GF-D8 (cell line): ENCODE results near the gene SPON2.

ENCODE experiments used
- DNase-seq: peaks from one replicate; lab custom pipeline; 2025; lab: John Stamatoyannopoulos, UW

Gene SPON2

GRCh38 chr4:1172228-1172851, at the start of gene SPON2:
Gene SPON2 (minus strand): TSS chr4:1172583.
- no peak for DNase-seq

- no peak for DNase-seq
Observed at GRCh38 chr4:1221155-1221870, 48.9 kb upstream of the SPON2 start.

- DNase-seq: no peak
Observed at GRCh38 chr4:1220566-1220965, 48.2 kb upstream of the SPON2 start.

GRCh38 chr4:1219566-1219950, 47.2 kb upstream of the SPON2 start:
- no peak for DNase-seq

- DNase-seq: no peak
Observed at GRCh38 chr4:1218634-1219565, 46.5 kb upstream of the SPON2 start.

GRCh38 chr4:1217366-1217765, 45.0 kb upstream of the SPON2 start:
- no peak for DNase-seq

GRCh38 chr4:1216869-1217294, 44.5 kb upstream of the SPON2 start:
- DNase-seq: peak; percentile 38

- DNase-seq: no peak
Observed at GRCh38 chr4:1216076-1216614, 43.8 kb upstream of the SPON2 start.

GRCh38 chr4:1215141-1216075, 43.0 kb upstream of the SPON2 start:
- DNase-seq: no peak

GRCh38 chr4:1214101-1215095, 42.0 kb upstream of the SPON2 start:
- DNase-seq: no peak

- DNase-seq: no peak
Observed at GRCh38 chr4:1213336-1213995, 41.1 kb upstream of the SPON2 start.

GRCh38 chr4:1212546-1213335, 40.4 kb upstream of the SPON2 start:
- no peak for DNase-seq

GRCh38 chr4:1211891-1212545, 39.6 kb upstream of the SPON2 start:
- no peak for DNase-seq

- no peak for DNase-seq
Observed at GRCh38 chr4:1211371-1211770, 39.0 kb upstream of the SPON2 start.

- DNase-seq: no peak
Observed at GRCh38 chr4:1210971-1211370, 38.6 kb upstream of the SPON2 start.

GRCh38 chr4:1210241-1210841, 38.0 kb upstream of the SPON2 start:
- DNase-seq: no peak

- DNase-seq: no peak
Observed at GRCh38 chr4:1209821-1210220, 37.4 kb upstream of the SPON2 start.
